HEK293 (cell line): Measurements from ENCODE around the gene ICAM5.

ENCODE experiments used
- CTCF ChIA-PET: fragments of 350-600 bp; formaldehyde crosslinking; extraction: SDS; loops from one replicate; lab custom pipeline; 2021; ENCODE audit warnings: antibody characterized with exemption; lab: Yijun Ruan, JAX
- POLR2A ChIA-PET: fragments of 300-600 bp; formaldehyde crosslinking; extraction: SDS; loops from one replicate; lab custom pipeline; 2020; ENCODE audit warnings: antibody characterized with exemption, inconsistent platforms; lab: Yijun Ruan, JAX
- H3K27ac ChIP-seq: fragments of 200-500 bp; sonication (Bioruptor generic); 2 replicates; pipeline ENCODE4 v1.5.1; 2014; ENCODE audit warnings: low read depth, low read length, control low read depth, inconsistent platforms; ENCODE audit errors: extremely low read depth
- H3K36me3 ChIP-seq, 2 experiments: fragments of 200-500 bp in 1 of 2; sonication (Bioruptor generic) in 1 of 2; 1 replicate in 1 of 2; 2 replicates in 1 of 2; pipeline ENCODE4 v1.5.1; 2014 to 2017; ENCODE audit warnings: inconsistent platforms in 2 of 2, low read length in 2 of 2; ENCODE audit not compliant: control insufficient read depth in 2 of 2, insufficient read depth in 1 of 2
- H3K4me1 ChIP-seq: fragments of 200-500 bp; sonication (Bioruptor generic); 2 replicates; pipeline ENCODE4 v1.5.1; 2014; ENCODE audit warnings: mild to moderate bottlenecking, low read length, inconsistent platforms; ENCODE audit not compliant: control insufficient read depth, insufficient read depth
- H3K4me3 ChIP-seq: 2 replicates; pipeline ENCODE4 v1.5.1; 2011; ENCODE audit warnings: low read depth, mild to moderate bottlenecking, control low read depth, low read length, moderate library complexity
- H3K9me3 ChIP-seq: fragments of 200-500 bp; sonication (Bioruptor generic); 2 replicates; pipeline ENCODE4 v1.5.1; 2014; ENCODE audit warnings: low read depth, low read length, inconsistent platforms; ENCODE audit not compliant: control insufficient read depth, insufficient read depth
- ATF2 ChIP-seq: fragments of 450-650 bp; formaldehyde crosslinking; IDR thresholded peaks from 2 replicates; pipeline ENCODE4 v1.5.1; 2016; ENCODE audit warnings: missing biosample characterization, missing genetic modification characterization, low read depth
- KLF16 ChIP-seq: fragments of 450-650 bp; formaldehyde crosslinking; IDR thresholded peaks from 2 replicates; pipeline ENCODE4 v1.5.1; 2017; ENCODE audit warnings: missing biosample characterization, missing genetic modification characterization
- KLF17 ChIP-seq: fragments of 450-650 bp; formaldehyde crosslinking; IDR thresholded peaks from 2 replicates; pipeline ENCODE4 v1.5.1; 2016; ENCODE audit warnings: missing biosample characterization, missing genetic modification characterization
- KLF8 ChIP-seq: fragments of 450-650 bp; formaldehyde crosslinking; IDR thresholded peaks from 2 replicates; pipeline ENCODE4 v1.5.1; 2016; ENCODE audit warnings: missing biosample characterization, missing genetic modification characterization
- PATZ1 ChIP-seq: fragments of 450-650 bp; formaldehyde crosslinking; IDR thresholded peaks from 2 replicates; pipeline ENCODE4 v1.5.1; 2016; ENCODE audit warnings: missing biosample characterization, missing genetic modification characterization
- SP2 ChIP-seq: fragments of 450-650 bp; formaldehyde crosslinking; IDR thresholded peaks from 2 replicates; pipeline ENCODE4 v1.5.1; 2016; ENCODE audit warnings: missing biosample characterization, missing genetic modification characterization
- SP7 ChIP-seq: fragments of 450-650 bp; formaldehyde crosslinking; IDR thresholded peaks from 2 replicates; pipeline ENCODE4 v1.5.1; 2016; ENCODE audit warnings: missing biosample characterization, missing genetic modification characterization
- ZNF629 ChIP-seq: fragments of 450-650 bp; formaldehyde crosslinking; IDR thresholded peaks from 2 replicates; pipeline ENCODE4 v1.5.1; 2017; ENCODE audit warnings: missing biosample characterization, missing genetic modification characterization
- ZNF785 ChIP-seq: fragments of 450-650 bp; formaldehyde crosslinking; IDR thresholded peaks from 2 replicates; pipeline ENCODE4 v1.5.1; 2016; ENCODE audit warnings: missing biosample characterization, missing genetic modification characterization
- TF ChIP-seq, protein P1 (sequence below): fragments of 450-650 bp; formaldehyde crosslinking; IDR thresholded peaks from 2 replicates; pipeline ENCODE4 v1.5.1; 2017; ENCODE audit warnings: missing biosample characterization, missing genetic modification characterization
- TF ChIP-seq, protein P2 (sequence below): fragments of 450-650 bp; formaldehyde crosslinking; IDR thresholded peaks from 2 replicates; pipeline ENCODE4 v1.5.1; 2017; ENCODE audit warnings: missing biosample characterization, missing genetic modification characterization

ICAM5 gene

GRCh38 chr19:10269333-10270179 lies 20.2 kb upstream of the ICAM5 start (continued):
- TF ChIP-seq, protein P1, sequence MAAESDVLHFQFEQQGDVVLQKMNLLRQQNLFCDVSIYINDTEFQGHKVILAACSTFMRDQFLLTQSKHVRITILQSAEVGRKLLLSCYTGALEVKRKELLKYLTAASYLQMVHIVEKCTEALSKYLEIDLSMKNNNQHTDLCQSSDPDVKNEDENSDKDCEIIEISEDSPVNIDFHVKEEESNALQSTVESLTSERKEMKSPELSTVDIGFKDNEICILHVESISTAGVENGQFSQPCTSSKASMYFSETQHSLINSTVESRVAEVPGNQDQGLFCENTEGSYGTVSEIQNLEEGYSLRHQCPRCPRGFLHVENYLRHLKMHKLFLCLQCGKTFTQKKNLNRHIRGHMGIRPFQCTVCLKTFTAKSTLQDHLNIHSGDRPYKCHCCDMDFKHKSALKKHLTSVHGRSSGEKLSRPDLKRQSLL (tag by site-specific recombination): peak; percentile 72; the same call in 1 of the 2 replicates
- 0 out of 2 replicates have a peak, but pooled peaks have one; percentile 23 for TF ChIP-seq ZNF629 (tag by site-specific recombination)
- TF ChIP-seq ATF2 (tag by site-specific recombination): no peak
- peak; percentile 13; the same call in 1 of the 2 replicates for TF ChIP-seq SP2 (tag by site-specific recombination)
- TF ChIP-seq, protein P2, sequence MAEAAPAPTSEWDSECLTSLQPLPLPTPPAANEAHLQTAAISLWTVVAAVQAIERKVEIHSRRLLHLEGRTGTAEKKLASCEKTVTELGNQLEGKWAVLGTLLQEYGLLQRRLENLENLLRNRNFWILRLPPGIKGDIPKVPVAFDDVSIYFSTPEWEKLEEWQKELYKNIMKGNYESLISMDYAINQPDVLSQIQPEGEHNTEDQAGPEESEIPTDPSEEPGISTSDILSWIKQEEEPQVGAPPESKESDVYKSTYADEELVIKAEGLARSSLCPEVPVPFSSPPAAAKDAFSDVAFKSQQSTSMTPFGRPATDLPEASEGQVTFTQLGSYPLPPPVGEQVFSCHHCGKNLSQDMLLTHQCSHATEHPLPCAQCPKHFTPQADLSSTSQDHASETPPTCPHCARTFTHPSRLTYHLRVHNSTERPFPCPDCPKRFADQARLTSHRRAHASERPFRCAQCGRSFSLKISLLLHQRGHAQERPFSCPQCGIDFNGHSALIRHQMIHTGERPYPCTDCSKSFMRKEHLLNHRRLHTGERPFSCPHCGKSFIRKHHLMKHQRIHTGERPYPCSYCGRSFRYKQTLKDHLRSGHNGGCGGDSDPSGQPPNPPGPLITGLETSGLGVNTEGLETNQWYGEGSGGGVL: peak; percentile 62
- no peak for TF ChIP-seq KLF16 (tag by site-specific recombination)
- no peak for TF ChIP-seq ZNF785 (tag by site-specific recombination)
- peak; percentile 45; the same call in 1 of the 2 replicates for TF ChIP-seq KLF8 (tag by site-specific recombination)
- TF ChIP-seq SP7 (tag by site-specific recombination): 0 out of 2 replicates have a peak, but pooled peaks have one; percentile 44

DNA sequence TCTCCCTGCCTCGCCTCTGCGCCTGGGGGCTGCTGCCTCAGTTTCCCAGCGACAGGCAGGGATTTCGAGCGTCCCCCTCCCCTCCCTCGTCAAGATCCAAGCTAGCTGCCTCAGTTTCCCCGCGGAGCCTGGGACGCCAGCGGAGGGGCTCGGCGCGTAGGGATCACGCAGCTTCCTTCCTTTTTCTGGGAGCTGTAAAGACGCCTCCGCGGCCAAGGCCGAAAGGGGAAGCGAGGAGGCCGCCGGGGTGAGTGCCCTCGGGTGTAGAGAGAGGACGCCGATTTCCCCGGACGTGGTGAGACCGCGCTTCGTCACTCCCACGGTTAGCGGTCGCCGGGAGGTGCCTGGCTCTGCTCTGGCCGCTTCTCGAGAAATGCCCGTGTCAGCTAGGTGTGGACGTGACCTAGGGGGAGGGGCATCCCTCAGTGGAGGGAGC lies 19.6 kb upstream of the ICAM5 start:
- no peak overlapping the region for H3K4me3 ChIP-seq
- H3K27ac ChIP-seq: no peak overlapping the region
- no peaks in the 10 kb centered on the region for H3K4me1 ChIP-seq
- no peaks in the 10 kb centered on the region for H3K36me3 ChIP-seq
- no peak for TF ChIP-seq PATZ1 (tag by site-specific recombination)
- no peak for TF ChIP-seq KLF17 (tag by site-specific recombination)
- ChIA-PET POLR2A (interaction anchor here (0.6 to 2.5 kb wide), 9 partner anchors 19 to 121 kb away, joined by 3 to 17 read pairs (median 5); partner anchors contain the start of genes FDX2, ICAM5 and TYK2), CTCF (interaction anchor here (0.5 to 9.2 kb wide), 12 partner anchors 9 to 281 kb away, joined by 3 to 170 read pairs (median 6); partner anchors contain the start of genes FDX2, ICAM5, RAVER1 and TYK2)
- no peaks in the 10 kb centered on the region for H3K9me3 ChIP-seq
